ENCODE data around the gene PITX2.

PITX2 gene

DNA sequence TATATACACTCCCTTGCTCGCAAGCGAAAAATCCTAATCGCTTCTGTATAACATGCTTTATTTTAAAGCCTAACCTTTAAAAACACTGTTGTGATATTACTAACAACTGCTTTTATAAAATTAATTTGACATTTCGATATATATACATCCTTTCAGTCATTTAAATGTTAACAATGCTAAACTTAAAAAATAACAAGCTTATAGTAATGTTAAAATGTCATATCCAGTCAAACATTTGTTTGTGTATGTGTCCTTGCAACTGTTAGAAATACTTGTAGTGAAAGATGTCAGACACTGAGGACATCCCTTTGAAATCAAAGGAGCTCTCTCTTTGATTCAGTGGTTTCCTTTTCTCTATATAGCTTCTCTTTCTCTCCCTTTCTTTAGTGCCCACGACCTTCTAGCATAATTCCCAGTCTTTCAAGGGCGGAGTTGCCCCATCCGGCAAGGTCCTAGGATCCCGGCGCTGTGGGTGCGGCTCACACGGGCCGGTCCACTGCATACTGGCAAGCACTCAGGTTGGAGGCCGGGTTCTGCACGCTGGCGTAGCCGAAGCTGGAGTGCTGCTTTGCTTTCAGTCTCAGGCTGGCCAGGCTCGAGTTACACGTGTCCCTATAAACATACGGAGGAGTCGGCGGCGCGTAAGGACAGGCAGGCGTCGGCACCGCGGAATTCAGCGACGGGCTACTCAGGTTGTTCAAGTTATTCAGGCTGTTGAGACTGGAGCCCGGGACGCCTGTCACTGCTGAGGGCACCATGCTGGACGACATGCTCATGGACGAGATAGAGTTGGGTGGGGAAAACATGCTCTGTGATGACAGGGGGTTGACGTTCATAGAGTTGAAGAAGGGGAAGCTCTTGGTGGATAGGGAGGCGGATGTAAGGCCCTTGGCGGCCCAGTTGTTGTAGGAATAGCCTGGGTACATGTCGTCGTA lies 5.0 kb downstream of the PITX2 start:
- Histone ChIP-seq H3K9ac (no peak overlapping the region), H4K20me1 (0 out of 2 replicates have a peak, but pooled peaks cover 4% of the 10 kb centered on the region), H3K36me3 (no peaks in the 10 kb centered on the region), H3K4me2 (no peak overlapping the region), H3K4me1 (no peaks in the 10 kb centered on the region), H3K9me3 (peaks cover 76% of the 10 kb centered on the region), H3K27me3 (peaks cover 97% of the 10 kb centered on the region), H3K4me3 (no peak overlapping the region), H3K27ac (no peak overlapping the region)
- TF ChIP-seq Cebpa-rat (IDR thresholded peaks at IDR 0.05) = no peak

DNA sequence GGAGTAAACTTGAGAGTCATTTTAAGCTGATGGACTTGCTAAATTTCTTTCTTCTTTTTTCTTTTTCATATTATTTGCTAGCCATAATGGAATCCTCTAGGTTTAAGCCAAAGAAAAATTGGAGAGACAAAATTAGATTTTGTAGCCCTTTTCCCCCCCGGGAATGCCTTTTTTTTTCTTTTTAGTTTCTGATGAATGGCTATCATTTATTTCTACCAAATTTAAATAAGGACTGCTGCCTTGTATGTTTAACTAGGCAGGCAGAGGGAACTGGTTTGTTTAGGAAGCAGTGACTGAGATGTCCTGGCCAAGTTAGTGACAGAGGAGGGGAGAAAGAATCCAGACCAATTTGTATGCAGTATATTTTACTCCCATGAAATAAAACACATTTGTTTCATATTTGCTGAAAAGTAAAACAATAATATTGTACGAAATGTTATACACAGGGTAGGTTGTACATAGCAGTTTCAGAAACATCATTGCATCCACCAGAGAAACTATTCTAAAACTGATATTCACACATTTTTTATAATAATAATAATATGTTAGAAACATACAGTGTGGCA lies 5.7 kb downstream of the PITX2 start:
- Histone ChIP-seq H3K36me3 (no peaks in the 10 kb centered on the region), H3K4me3 (no peak overlapping the region), H3K4me2 (no peak overlapping the region), H3K27ac (no peak overlapping the region), H3K27me3 (peaks cover 99% of the 10 kb centered on the region), H3K9ac (no peak overlapping the region), H4K20me1 (0 out of 2 replicates have a peak, but pooled peaks cover 4% of the 10 kb centered on the region), H3K4me1 (no peaks in the 10 kb centered on the region), H3K9me3 (peaks cover 76% of the 10 kb centered on the region)
- TF ChIP-seq Cebpa-rat (IDR thresholded peaks at IDR 0.05) = no peak

DNA sequence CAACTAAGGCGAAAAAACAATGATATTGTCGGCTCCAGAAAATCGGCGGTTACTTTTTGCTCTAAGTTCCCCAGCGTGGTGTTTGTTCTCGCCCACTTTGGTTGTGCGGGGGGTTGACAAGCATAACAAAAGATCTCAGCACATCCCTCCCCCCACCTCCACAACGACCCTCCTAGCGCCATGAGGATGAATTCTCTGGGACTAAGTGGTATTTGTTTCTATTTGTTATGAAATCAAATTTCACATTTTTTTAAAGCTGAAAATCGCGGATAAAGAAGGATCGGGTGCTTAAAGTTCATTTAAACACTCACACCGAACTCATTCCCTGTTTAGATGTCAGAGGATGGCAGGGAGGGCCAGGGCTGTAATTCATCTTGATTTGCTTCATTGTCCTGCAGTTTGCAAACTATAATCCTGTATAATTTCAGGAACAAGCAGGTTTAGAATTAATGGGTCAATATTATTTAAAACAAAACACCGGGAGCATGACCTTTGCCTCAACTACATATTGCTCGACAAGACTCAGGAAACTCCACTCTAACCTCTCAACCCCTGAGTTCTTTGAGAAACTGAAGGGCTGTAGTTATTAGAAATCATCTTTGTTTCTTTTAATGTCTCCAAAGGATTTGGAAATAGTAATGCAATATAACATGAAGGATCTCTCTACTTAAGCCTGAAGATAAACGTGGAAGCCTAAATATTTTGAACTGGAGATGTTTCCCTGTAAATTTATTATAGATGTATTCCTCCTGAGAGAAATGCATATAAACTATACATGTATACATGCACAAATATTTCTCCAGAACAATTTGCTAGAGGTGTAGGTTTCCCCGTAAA lies 6.4 kb downstream of the PITX2 start:
- Histone ChIP-seq H3K9me3 (peaks cover 76% of the 10 kb centered on the region), H4K20me1 (0 out of 2 replicates have a peak, but pooled peaks cover 4% of the 10 kb centered on the region), H3K36me3 (no peaks in the 10 kb centered on the region), H3K4me1 (no peaks in the 10 kb centered on the region), H3K27ac (no peak overlapping the region), H3K27me3 (peaks cover 99% of the 10 kb centered on the region), H3K4me2 (no peak overlapping the region), H3K4me3 (no peak overlapping the region), H3K9ac (no peak overlapping the region)
- no peak for TF ChIP-seq Cebpa-rat (IDR thresholded peaks at IDR 0.05)

DNA sequence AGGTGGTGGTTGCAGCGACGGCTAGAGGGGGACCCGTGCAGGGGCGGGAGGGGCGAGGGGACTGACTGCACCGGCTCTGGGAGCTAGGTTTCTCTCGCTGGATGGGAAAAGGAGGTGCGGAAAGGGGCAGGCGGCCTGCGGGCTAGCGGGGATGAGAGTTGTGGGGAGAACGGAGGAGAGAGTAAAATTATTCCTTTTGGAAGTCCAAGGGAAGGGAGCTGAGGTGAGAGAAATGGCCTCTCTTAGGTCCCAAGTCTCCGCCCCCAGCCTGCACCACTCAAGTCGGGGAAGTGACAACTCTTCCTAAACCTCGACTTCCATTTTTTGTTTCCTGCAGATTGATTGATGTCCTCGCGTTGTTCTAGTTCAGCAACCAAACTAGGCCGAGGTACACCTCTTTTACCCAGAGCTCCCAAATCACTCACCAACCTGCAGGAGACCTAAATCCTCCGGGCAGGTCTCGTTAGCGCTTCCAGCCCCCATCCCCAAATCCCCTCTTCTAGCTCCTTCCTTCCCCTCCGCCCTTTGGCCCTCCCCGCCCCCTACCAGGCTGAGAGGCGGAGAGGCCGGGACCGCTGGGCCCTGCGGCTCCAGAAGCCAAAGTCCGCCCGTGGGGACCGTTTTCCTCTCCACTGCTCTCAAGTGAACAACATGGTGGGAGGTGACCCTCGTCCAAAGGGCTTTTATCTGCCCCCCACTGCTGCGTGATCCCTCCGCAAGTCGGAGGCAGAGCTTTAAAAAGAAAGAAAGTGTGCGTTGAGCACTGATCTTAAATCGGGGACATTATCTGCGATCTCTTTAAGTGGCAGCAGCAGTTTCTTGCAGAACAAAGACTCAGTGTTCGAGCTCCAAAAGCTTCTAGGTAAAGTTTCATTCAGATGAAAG lies 7.3 kb downstream of the PITX2 start:
- no peaks in the 10 kb centered on the region for H3K4me1 ChIP-seq
- H4K20me1 ChIP-seq = 0 out of 2 replicates have a peak, but pooled peaks cover 4% of the 10 kb centered on the region
- no peak for TF ChIP-seq Cebpa-rat (IDR thresholded peaks at IDR 0.05)
- H3K4me2 ChIP-seq = no peak overlapping the region
- peaks cover 99% of the 10 kb centered on the region for H3K27me3 ChIP-seq
- no peak overlapping the region for H3K9ac ChIP-seq
- no peak overlapping the region for H3K27ac ChIP-seq
- peaks cover 76% of the 10 kb centered on the region for H3K9me3 ChIP-seq
- no peak overlapping the region for H3K4me3 ChIP-seq
- no peaks in the 10 kb centered on the region for H3K36me3 ChIP-seq

- Histone ChIP-seq H3K36me3 (no peaks in the 10 kb centered on the region), H3K27me3 (peaks cover 97% of the 10 kb centered on the region), H3K4me3 (no peak overlapping the region), H3K4me2 (no peak overlapping the region), H3K4me1 (no peaks in the 10 kb centered on the region), H3K9me3 (peaks cover 72% of the 10 kb centered on the region), H3K9ac (no peak overlapping the region), H3K27ac (no peak overlapping the region), H4K20me1 (0 out of 2 replicates have a peak, but pooled peaks cover 4% of the 10 kb centered on the region)
- no peak for TF ChIP-seq Cebpa-rat (IDR thresholded peaks at IDR 0.05)
Measured at GRCh38 chr4:110614976-110615352, 7.9 kb downstream of the PITX2 start.

- peaks cover 66% of the 10 kb centered on the region for H3K9me3 ChIP-seq
- peaks cover 91% of the 10 kb centered on the region for H3K27me3 ChIP-seq
- H3K4me1 ChIP-seq = no peaks in the 10 kb centered on the region
- no peak overlapping the region for H3K27ac ChIP-seq
- H4K20me1 ChIP-seq = 0 out of 2 replicates have a peak, but pooled peaks cover 4% of the 10 kb centered on the region
- H3K9ac ChIP-seq = no peak overlapping the region
- no peak for TF ChIP-seq Cebpa-rat (IDR thresholded peaks at IDR 0.05)
- H3K4me2 ChIP-seq = no peak overlapping the region
- no peak overlapping the region for H3K4me3 ChIP-seq
- H3K36me3 ChIP-seq = no peaks in the 10 kb centered on the region
Measured at GRCh38 chr4:110614173-110614963, 8.5 kb downstream of the PITX2 start.

DNA sequence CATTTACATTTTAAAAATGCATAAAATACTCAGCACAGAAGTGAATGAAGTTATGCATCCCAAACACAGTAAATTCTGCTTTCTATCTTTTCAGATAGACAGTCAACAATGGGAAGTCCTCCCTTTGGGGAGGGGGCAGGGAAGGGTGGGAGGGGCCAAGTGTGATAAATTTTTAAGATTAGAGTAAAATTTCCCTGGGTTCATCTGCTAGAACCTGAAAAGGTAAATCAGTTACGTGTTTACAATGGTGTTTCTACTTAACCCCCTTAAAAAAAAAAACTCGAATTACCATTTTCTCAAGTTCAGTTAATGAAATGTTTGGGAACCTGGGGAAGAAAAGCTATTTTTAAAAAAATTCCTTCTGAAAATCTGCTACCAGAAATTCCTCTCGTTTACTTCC lies 9.1 kb downstream of the PITX2 start:
- no peak for TF ChIP-seq Cebpa-rat (IDR thresholded peaks at IDR 0.05)
- Histone ChIP-seq H4K20me1 (0 out of 2 replicates have a peak, but pooled peaks cover 4% of the 10 kb centered on the region), H3K27me3 (peaks cover 84% of the 10 kb centered on the region), H3K4me1 (no peaks in the 10 kb centered on the region), H3K9ac (no peak overlapping the region), H3K36me3 (no peaks in the 10 kb centered on the region), H3K4me3 (no peak overlapping the region), H3K9me3 (peaks cover 60% of the 10 kb centered on the region), H3K27ac (no peak overlapping the region), H3K4me2 (no peak overlapping the region)

- Histone ChIP-seq H3K27ac (no peak overlapping the region), H3K4me1 (no peaks in the 10 kb centered on the region), H4K20me1 (0 out of 2 replicates have a peak, but pooled peaks cover 4% of the 10 kb centered on the region), H3K36me3 (no peaks in the 10 kb centered on the region), H3K9me3 (peaks cover 51% of the 10 kb centered on the region), H3K27me3 (peaks cover 74% of the 10 kb centered on the region), H3K4me2 (no peak overlapping the region), H3K4me3 (no peak overlapping the region), H3K9ac (no peak overlapping the region)
- no peak for TF ChIP-seq Cebpa-rat (IDR thresholded peaks at IDR 0.05)
Measured at GRCh38 chr4:110612631-110613269, 10.1 kb downstream of the PITX2 start.
